ENCODE measurements around the gene SIAH2. TPM values are rescaled to one million over a fixed set of nuclear protein-coding genes. Genes with fewer than 3 reads are reported as not detected.

SIAH2 gene
- total and polyA plus RNA-seq, 9 of the 15 experiments (the other 6 are each of a cell fraction or from before 2014, with no cell fraction given) = 4.8 to 39.0 (median 29.9) TPM

DNA sequence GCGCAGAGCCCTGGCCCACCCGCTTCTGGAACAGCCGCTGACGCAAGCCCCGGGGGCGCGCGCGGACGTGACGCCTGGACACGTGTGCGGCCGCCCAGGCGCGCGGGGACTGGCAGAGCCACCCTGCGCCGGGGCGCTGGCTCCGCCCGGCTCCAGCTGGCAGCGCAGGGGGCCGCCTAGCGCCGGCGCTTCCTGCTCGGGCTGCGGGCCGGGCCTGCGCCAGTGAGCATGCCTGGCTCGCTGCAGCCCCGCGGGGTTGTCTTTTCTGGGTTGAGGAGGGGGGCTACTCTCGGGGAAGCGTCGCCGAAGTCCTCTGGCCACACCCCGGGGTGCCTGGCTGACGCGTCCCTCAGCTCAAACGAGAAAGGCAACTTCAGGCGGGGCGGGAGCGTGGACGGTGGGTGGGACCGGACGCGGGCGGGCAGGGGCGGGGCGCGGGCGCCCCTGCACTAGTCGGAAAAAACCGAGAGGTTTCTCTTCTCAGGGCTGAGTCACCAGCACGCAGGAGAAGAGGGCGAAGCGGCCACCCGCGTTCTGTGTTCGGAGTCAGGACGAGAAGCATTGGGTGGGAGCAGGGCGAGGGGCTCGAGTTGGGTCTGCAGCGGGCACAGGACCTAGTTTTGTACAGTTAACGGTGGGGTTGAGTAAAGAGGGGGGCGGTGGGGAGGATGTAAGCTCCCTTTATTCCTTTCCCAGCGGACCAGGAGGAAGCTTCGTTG lies at the start of gene SIAH2 (continued):
- TF ChIP-seq JUN (IDR thresholded peaks at IDR 0.05; ENCODE audit: borderline replicate concordance, low read depth, low read length) = no peak
- no peak for TF ChIP-seq JUN (CRISPR knock-in tag; IDR thresholded peaks at IDR 0.05; ENCODE audit: borderline replicate concordance)
- no peak for TF ChIP-seq MCM5 (IDR thresholded peaks at IDR 0.05; ENCODE audit: low read depth)
- no peak for TF ChIP-seq MYBL2 (IDR thresholded peaks at IDR 0.05; ENCODE audit: low read depth)
- TF ChIP-seq MYBL2 (CRISPR knock-in tag; IDR thresholded peaks at IDR 0.05; ENCODE audit: borderline replicate concordance) = no peak
- TF ChIP-seq, protein P1, sequence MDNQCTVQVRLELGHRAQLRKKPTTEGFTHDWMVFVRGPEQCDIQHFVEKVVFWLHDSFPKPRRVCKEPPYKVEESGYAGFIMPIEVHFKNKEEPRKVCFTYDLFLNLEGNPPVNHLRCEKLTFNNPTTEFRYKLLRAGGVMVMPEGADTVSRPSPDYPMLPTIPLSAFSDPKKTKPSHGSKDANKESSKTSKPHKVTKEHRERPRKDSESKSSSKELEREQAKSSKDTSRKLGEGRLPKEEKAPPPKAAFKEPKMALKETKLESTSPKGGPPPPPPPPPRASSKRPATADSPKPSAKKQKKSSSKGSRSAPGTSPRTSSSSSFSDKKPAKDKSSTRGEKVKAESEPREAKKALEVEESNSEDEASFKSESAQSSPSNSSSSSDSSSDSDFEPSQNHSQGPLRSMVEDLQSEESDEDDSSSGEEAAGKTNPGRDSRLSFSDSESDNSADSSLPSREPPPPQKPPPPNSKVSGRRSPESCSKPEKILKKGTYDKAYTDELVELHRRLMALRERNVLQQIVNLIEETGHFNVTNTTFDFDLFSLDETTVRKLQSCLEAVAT (IDR thresholded peaks at IDR 0.05) = no peak; a peak in 1 of 4 replicates
- TF ChIP-seq, protein P2, sequence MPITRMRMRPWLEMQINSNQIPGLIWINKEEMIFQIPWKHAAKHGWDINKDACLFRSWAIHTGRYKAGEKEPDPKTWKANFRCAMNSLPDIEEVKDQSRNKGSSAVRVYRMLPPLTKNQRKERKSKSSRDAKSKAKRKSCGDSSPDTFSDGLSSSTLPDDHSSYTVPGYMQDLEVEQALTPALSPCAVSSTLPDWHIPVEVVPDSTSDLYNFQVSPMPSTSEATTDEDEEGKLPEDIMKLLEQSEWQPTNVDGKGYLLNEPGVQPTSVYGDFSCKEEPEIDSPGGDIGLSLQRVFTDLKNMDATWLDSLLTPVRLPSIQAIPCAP (CRISPR knock-in tag; IDR thresholded peaks at IDR 0.05; ENCODE audit: borderline replicate concordance) = no peak
- no peak for TF ChIP-seq KAT7 (CRISPR knock-in tag; IDR thresholded peaks at IDR 0.05; ENCODE audit: borderline replicate concordance)
- TF ChIP-seq, protein P3, sequence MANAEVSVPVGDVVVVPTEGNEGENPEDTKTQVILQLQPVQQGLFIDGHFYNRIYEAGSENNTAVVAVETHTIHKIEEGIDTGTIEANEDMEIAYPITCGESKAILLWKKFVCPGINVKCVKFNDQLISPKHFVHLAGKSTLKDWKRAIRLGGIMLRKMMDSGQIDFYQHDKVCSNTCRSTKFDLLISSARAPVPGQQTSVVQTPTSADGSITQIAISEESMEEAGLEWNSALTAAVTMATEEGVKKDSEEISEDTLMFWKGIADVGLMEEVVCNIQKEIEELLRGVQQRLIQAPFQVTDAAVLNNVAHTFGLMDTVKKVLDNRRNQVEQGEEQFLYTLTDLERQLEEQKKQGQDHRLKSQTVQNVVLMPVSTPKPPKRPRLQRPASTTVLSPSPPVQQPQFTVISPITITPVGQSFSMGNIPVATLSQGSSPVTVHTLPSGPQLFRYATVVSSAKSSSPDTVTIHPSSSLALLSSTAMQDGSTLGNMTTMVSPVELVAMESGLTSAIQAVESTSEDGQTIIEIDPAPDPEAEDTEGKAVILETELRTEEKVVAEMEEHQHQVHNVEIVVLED (CRISPR knock-in tag; IDR thresholded peaks at IDR 0.05) = peak; percentile 71
- no peak for TF ChIP-seq ZNF41 (CRISPR knock-in tag; conservative IDR thresholded peaks at IDR 0.05)
- no peak for TF ChIP-seq CBX8 (IDR thresholded peaks at IDR 0.05; ENCODE audit: borderline replicate concordance, extremely low read depth, low read depth, low read length, poor library complexity, severe bottlenecking)
- no peak for TF ChIP-seq RNF2 (IDR thresholded peaks at IDR 0.05)
- no peak for TF ChIP-seq RFX7 (CRISPR knock-in tag; IDR thresholded peaks at IDR 0.05)
- TF ChIP-seq, protein P4, sequence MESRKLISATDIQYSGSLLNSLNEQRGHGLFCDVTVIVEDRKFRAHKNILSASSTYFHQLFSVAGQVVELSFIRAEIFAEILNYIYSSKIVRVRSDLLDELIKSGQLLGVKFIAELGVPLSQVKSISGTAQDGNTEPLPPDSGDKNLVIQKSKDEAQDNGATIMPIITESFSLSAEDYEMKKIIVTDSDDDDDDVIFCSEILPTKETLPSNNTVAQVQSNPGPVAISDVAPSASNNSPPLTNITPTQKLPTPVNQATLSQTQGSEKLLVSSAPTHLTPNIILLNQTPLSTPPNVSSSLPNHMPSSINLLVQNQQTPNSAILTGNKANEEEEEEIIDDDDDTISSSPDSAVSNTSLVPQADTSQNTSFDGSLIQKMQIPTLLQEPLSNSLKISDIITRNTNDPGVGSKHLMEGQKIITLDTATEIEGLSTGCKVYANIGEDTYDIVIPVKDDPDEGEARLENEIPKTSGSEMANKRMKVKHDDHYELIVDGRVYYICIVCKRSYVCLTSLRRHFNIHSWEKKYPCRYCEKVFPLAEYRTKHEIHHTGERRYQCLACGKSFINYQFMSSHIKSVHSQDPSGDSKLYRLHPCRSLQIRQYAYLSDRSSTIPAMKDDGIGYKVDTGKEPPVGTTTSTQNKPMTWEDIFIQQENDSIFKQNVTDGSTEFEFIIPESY (CRISPR knock-in tag; IDR thresholded peaks at IDR 0.05) = 0 out of 2 replicates have a peak, but pooled peaks have one; percentile 37
- TF ChIP-seq, protein P5, sequence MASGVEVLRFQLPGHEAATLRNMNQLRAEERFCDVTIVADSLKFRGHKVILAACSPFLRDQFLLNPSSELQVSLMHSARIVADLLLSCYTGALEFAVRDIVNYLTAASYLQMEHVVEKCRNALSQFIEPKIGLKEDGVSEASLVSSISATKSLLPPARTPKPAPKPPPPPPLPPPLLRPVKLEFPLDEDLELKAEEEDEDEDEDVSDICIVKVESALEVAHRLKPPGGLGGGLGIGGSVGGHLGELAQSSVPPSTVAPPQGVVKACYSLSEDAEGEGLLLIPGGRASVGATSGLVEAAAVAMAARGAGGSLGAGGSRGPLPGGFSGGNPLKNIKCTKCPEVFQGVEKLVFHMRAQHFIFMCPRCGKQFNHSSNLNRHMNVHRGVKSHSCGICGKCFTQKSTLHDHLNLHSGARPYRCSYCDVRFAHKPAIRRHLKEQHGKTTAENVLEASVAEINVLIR (CRISPR knock-in tag; IDR thresholded peaks at IDR 0.05) = 0 out of 2 replicates have a peak, but pooled peaks have one; percentile 40
- TF ChIP-seq MAFG (tag; conservative IDR thresholded peaks at IDR 0.05) = no peak
- no peak for TF ChIP-seq ZNF232 (CRISPR knock-in tag; IDR thresholded peaks at IDR 0.05)
- TF ChIP-seq, protein P6, sequence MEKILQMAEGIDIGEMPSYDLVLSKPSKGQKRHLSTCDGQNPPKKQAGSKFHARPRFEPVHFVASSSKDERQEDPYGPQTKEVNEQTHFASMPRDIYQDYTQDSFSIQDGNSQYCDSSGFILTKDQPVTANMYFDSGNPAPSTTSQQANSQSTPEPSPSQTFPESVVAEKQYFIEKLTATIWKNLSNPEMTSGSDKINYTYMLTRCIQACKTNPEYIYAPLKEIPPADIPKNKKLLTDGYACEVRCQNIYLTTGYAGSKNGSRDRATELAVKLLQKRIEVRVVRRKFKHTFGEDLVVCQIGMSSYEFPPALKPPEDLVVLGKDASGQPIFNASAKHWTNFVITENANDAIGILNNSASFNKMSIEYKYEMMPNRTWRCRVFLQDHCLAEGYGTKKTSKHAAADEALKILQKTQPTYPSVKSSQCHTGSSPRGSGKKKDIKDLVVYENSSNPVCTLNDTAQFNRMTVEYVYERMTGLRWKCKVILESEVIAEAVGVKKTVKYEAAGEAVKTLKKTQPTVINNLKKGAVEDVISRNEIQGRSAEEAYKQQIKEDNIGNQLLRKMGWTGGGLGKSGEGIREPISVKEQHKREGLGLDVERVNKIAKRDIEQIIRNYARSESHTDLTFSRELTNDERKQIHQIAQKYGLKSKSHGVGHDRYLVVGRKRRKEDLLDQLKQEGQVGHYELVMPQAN (IDR thresholded peaks at IDR 0.05; ENCODE audit: borderline replicate concordance) = no peak
